SIG-M5 (cell line): ENCODE results near the gene PITRM1.
"Not testable (repeated sequence)": the region's sequence is repeated elsewhere in the genome, so short reads cannot be mapped to it uniquely, and the experiment has no call there.

Experiments used
- DNase-seq: peaks from one replicate; lab custom pipeline; 2025; lab: John Stamatoyannopoulos, UW

Gene PITRM1

GRCh38 chr10:3197348-3198003 lies 24.9 kb upstream of the PITRM1 start:
- peak; percentile 6 for DNase-seq

- DNase-seq = no peak
Measured at GRCh38 chr10:3196958-3197347, 24.4 kb upstream of the PITRM1 start.

- no peak for DNase-seq
Measured at GRCh38 chr10:3196482-3196881, 23.9 kb upstream of the PITRM1 start.

GRCh38 chr10:3195726-3196125 lies 23.1 kb upstream of the PITRM1 start:
- no peak for DNase-seq

- no peak for DNase-seq
Measured at GRCh38 chr10:3195286-3195685, 22.7 kb upstream of the PITRM1 start.

- DNase-seq = no peak
Measured at GRCh38 chr10:3194871-3195270, 22.3 kb upstream of the PITRM1 start.

GRCh38 chr10:3193751-3194150 lies 21.2 kb upstream of the PITRM1 start:
- no peak for DNase-seq

- no peak for DNase-seq
Measured at GRCh38 chr10:3192856-3193635, 20.5 kb upstream of the PITRM1 start.

GRCh38 chr10:3190817-3191216 lies 18.2 kb upstream of the PITRM1 start:
- no peak for DNase-seq

- DNase-seq = not testable (repeated sequence)
Measured at GRCh38 chr10:3187229-3187628, 14.6 kb upstream of the PITRM1 start.

- DNase-seq = no peak
Measured at GRCh38 chr10:3186368-3186767, 13.8 kb upstream of the PITRM1 start.

GRCh38 chr10:3185386-3185785 lies 12.8 kb upstream of the PITRM1 start:
- no peak for DNase-seq

- DNase-seq = no peak
Measured at GRCh38 chr10:3180355-3181025, 7.9 kb upstream of the PITRM1 start.

GRCh38 chr10:3179174-3179573 lies 6.6 kb upstream of the PITRM1 start:
- DNase-seq = no peak

GRCh38 chr10:3178042-3178441 lies 5.5 kb upstream of the PITRM1 start:
- DNase-seq = no peak

GRCh38 chr10:3173171-3173878 lies 743 bp upstream of the PITRM1 start:
- no peak for DNase-seq

- DNase-seq = no peak
Measured at GRCh38 chr10:3172081-3172445, 519 bp downstream of the PITRM1 start.

GRCh38 chr10:3171488-3171887 lies 1.1 kb downstream of the PITRM1 start:
- not testable (repeated sequence) for DNase-seq

- DNase-seq = no peak
Measured at GRCh38 chr10:3169673-3170072, 2.9 kb downstream of the PITRM1 start.

GRCh38 chr10:3169271-3169670 lies 3.3 kb downstream of the PITRM1 start:
- DNase-seq = no peak

GRCh38 chr10:3167611-3168330 lies 4.8 kb downstream of the PITRM1 start:
- no peak for DNase-seq
